A673 (cell line): ENCODE results near the gene FGGY. TPM values are rescaled to one million over a fixed set of nuclear protein-coding genes. Genes with fewer than 3 reads are reported as not detected.

Experiments used
- BruUV-seq: library from RNA; stranded (reverse); fragments of 400-500 nt; replicated peaks from 2 replicates; lab custom pipeline; 2021; lab: Mats Ljungman, UMichigan
- CTCF ChIA-PET: fragments of 300-600 bp; sonication (Branson Sonifier 250); formaldehyde crosslinking; loops from one replicate; lab custom pipeline; 2022; ENCODE audit warnings: antibody characterized with exemption; lab: Charles Lee
- POLR2A ChIA-PET: fragments of 300-600 bp; sonication (Branson Sonifier 250); formaldehyde crosslinking; loops from one replicate; lab custom pipeline; 2022; ENCODE audit warnings: antibody characterized with exemption; ENCODE audit not compliant: low non-redundant PET; lab: Charles Lee
- DNase-seq: peaks from one replicate; pipeline ENCODE4 v3.0.0-alpha.2; 2015; ENCODE audit warnings: low spot score
- H3K27ac ChIP-seq: fragments of 200-600 bp; sonication (generic); 2 replicates; pipeline ENCODE4 v1.5.1; 2016; ENCODE audit warnings: mixed run types, low read depth, mild to moderate bottlenecking, mixed read lengths, antibody characterized with exemption, low read length; ENCODE audit not compliant: poor library complexity, severe bottlenecking
- H3K27me3 ChIP-seq: fragments of 200-600 bp; sonication (generic); replicated peaks from 2 replicates; pipeline ENCODE4 v1.6.1; 2017; ENCODE audit warnings: mixed run types, low read depth, mild to moderate bottlenecking, mixed read lengths, antibody characterized with exemption, low read length; ENCODE audit not compliant: insufficient read depth, poor library complexity
- H3K36me3 ChIP-seq: fragments of 200-600 bp; sonication (generic); 2 replicates; pipeline ENCODE4 v1.6.1; 2016; ENCODE audit warnings: mixed run types, mild to moderate bottlenecking, mixed read lengths, antibody characterized with exemption, low read length; ENCODE audit not compliant: insufficient read depth, poor library complexity, severe bottlenecking
- H3K4me1 ChIP-seq: fragments of 200-600 bp; sonication (generic); 2 replicates; pipeline ENCODE4 v1.6.1; 2017; ENCODE audit warnings: mixed run types, mild to moderate bottlenecking, mixed read lengths, antibody characterized with exemption, low read length; ENCODE audit not compliant: insufficient read depth, poor library complexity, severe bottlenecking
- H3K4me3 ChIP-seq: fragments of 200-600 bp; sonication (generic); 2 replicates; pipeline ENCODE4 v1.5.1; 2016; ENCODE audit warnings: low read depth, mixed run types, mild to moderate bottlenecking, mixed read lengths, low read length; ENCODE audit not compliant: poor library complexity, severe bottlenecking
- H3K9me3 ChIP-seq: fragments of 200-600 bp; sonication (generic); 2 replicates; pipeline ENCODE4 v1.6.1; 2016; ENCODE audit warnings: mixed run types, low read depth, mild to moderate bottlenecking, mixed read lengths, antibody characterized with exemption, low read length; ENCODE audit not compliant: poor library complexity, severe bottlenecking
- EZH2 ChIP-seq: fragments of 200-600 bp; sonication (generic); IDR thresholded peaks from 2 replicates; pipeline ENCODE4 v1.6.1; 2017; ENCODE audit warnings: borderline replicate concordance, low read depth, mild to moderate bottlenecking, mixed read lengths, antibody characterized with exemption, low read length; ENCODE audit not compliant: poor library complexity, severe bottlenecking
- intact Hi-C: fragments of 100-400 bp; cut with micrococcal nuclease; formaldehyde crosslinking; loops from one replicate; pipeline ENCODE4 v1.10.0; 2022; ENCODE audit not compliant: unreplicated experiment
- total RNA-seq: library from RNA; stranded (reverse); gene quantifications from 2 replicates; pipeline ENCODE4 v1.2.3, GENCODE V29; 2021
- TF ChIP-seq, protein P1 (sequence below): fragments of 300-800, 200-600 bp; sonication (generic); conservative IDR thresholded peaks from 2 replicates; pipeline ENCODE4 v1.5.1; 2017; ENCODE audit warnings: low read depth, mild to moderate bottlenecking, antibody characterized with exemption, low read length, moderate library complexity, mixed read lengths

Gene FGGY
- total RNA-seq, 1 experiment from 2014 or later = 2.6 TPM

DNA sequence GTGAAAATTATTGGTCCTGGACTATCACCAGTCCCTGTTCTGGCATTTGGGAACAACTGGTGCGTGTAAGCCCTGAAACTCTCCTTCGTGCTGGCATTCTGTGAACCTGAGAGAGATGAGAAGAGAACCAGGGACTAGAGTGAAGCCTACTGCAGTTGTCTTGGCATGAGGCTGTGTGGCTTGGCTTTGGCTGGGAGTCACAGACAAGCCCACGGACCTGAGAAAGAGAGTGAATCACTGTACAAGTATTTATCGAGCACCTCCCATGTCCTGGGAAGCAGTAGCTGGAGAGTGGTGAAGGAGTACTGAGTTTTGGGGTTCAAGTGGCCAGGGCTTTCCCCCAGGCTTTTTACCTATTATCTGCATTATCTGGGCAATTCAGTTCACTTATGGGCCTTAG, 63.3 kb downstream of the FGGY start:
- POLR2A ChIA-PET = no interaction called here
- Histone ChIP-seq H3K4me3 (no peak overlapping the region), H3K9me3 (no peaks in the 10 kb centered on the region), H3K27ac (no peak overlapping the region), H3K27me3 (no peaks in the 10 kb centered on the region), H3K36me3 (no peaks in the 10 kb centered on the region), H3K4me1 (no peaks in the 10 kb centered on the region)
- BruUV-seq = no TSS peak
- TF ChIP-seq, protein P1, sequence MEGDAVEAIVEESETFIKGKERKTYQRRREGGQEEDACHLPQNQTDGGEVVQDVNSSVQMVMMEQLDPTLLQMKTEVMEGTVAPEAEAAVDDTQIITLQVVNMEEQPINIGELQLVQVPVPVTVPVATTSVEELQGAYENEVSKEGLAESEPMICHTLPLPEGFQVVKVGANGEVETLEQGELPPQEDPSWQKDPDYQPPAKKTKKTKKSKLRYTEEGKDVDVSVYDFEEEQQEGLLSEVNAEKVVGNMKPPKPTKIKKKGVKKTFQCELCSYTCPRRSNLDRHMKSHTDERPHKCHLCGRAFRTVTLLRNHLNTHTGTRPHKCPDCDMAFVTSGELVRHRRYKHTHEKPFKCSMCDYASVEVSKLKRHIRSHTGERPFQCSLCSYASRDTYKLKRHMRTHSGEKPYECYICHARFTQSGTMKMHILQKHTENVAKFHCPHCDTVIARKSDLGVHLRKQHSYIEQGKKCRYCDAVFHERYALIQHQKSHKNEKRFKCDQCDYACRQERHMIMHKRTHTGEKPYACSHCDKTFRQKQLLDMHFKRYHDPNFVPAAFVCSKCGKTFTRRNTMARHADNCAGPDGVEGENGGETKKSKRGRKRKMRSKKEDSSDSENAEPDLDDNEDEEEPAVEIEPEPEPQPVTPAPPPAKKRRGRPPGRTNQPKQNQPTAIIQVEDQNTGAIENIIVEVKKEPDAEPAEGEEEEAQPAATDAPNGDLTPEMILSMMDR = no peak
- no peak for TF ChIP-seq EZH2
- DNase-seq = no peak
- CTCF ChIA-PET = no interaction called here
- intact Hi-C loops = no loop called here

DNA sequence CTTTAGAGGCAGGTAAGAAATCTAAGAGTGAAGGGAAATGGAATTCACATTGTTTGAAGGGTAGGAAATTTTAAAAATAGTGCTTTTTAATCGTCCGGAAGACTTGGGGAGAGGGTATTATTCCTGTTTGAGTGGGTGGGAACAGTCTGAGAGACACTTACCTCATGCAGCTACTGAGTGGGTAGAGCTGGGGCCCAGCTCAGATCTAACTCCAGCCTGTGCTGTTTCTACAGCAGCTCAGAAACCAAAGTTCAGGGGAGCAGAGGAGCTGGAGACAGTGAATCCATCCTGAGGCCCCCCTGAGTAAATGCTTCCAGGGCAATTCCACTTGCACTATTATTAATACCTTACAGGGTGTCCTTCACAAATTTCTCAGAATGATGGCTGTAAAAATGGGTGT, 63.8 kb downstream of the FGGY start:
- H3K9me3 ChIP-seq = no peaks in the 10 kb centered on the region
- no peak for DNase-seq
- H3K4me3 ChIP-seq = no peak overlapping the region
- ChIA-PET POLR2A (no interaction called here), CTCF (no interaction called here)
- no peaks in the 10 kb centered on the region for H3K36me3 ChIP-seq
- H3K27me3 ChIP-seq = no peaks in the 10 kb centered on the region
- no peaks in the 10 kb centered on the region for H3K4me1 ChIP-seq
- BruUV-seq = no TSS peak
- TF ChIP-seq, protein P1 = no peak
- no peak for TF ChIP-seq EZH2
- no peak overlapping the region for H3K27ac ChIP-seq
- intact Hi-C loops = no loop called here

DNA sequence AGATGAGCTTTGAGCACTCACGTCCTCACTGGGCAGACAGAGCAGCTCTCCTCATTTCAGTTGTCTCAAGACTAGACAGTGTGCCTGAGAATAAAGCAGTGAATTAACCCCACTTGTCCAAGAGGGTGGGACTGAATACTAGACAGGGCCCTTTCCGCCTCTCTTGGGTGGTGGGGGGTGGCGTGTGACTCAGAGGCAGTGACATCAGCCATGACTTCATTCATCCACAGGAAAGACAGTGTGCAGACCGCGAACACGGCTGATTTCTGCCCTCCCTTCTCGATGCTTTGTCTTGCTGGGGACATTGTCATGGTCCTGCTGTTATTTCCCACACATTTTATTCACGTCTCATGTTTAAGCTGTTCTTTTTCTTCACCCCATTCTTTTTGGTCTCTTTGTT, 64.9 kb downstream of the FGGY start:
- no peak overlapping the region for H3K4me3 ChIP-seq
- no peaks in the 10 kb centered on the region for H3K9me3 ChIP-seq
- no peaks in the 10 kb centered on the region for H3K27me3 ChIP-seq
- DNase-seq = no peak
- intact Hi-C loops = no loop called here
- no peaks in the 10 kb centered on the region for H3K36me3 ChIP-seq
- ChIA-PET POLR2A (no interaction called here), CTCF (no interaction called here)
- no TSS peak for BruUV-seq
- no peak overlapping the region for H3K27ac ChIP-seq
- H3K4me1 ChIP-seq = no peaks in the 10 kb centered on the region
- TF ChIP-seq EZH2 = no peak
- TF ChIP-seq, protein P1 = no peak
